Thyroid gland (tissue), 4 donors: ENCODE data around the gene CDH22.

ENCODE experiments used
- POLR2A ChIP-seq, 2 donors: fragments of 450-650 bp; IDR thresholded peaks; one replicate each; pipeline ENCODE4 v1.6.1; 2017; ENCODE audit warnings: antibody characterized with exemption in 2 of 2, mild to moderate bottlenecking in 2 of 2, moderate library complexity in 1 of 2
- TF ChIP-seq, protein P1 (sequence below), 6 experiments: fragments of 200-600 bp in 3 of 6; fragments of 450-650 bp in 3 of 6; sonication (generic) in 3 of 6; IDR thresholded peaks; one replicate each; pipeline ENCODE4 v1.5.1; 2016 to 2019; ENCODE audit warnings: antibody characterized with exemption in 6 of 6, mild to moderate bottlenecking in 2 of 6, inconsistent platforms in 1 of 6, moderate library complexity in 1 of 6

DNA sequence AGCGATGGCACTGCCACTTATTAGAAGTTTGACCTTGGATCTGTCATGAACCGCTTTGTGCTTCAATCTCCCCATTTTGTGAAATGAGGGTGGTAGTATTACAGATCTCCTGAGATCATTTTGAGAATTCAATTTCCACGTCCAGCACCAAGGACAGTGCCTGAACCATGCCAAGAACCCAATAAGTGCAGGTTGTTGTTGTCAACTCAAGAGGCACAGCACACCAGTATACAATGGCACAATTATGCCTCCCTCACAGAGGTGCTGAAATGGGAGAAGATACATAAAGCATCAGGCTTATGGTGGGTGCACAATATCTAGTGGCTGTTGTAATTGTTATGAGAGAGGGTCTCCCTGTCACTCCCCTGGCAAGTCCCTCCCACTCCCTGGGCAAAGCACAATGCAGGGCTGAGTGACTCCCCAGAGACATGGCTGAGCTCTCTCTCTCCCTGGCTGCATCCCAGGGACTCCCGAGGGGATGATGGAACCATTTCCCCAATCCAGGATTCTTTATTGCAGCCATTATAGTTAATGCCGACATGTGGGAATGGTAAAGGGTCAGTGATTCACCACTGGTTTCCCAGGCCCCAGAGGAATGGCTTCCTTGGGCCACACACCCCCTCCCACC, 78.7 kb downstream of the CDH22 start:
- TF ChIP-seq, protein P1, sequence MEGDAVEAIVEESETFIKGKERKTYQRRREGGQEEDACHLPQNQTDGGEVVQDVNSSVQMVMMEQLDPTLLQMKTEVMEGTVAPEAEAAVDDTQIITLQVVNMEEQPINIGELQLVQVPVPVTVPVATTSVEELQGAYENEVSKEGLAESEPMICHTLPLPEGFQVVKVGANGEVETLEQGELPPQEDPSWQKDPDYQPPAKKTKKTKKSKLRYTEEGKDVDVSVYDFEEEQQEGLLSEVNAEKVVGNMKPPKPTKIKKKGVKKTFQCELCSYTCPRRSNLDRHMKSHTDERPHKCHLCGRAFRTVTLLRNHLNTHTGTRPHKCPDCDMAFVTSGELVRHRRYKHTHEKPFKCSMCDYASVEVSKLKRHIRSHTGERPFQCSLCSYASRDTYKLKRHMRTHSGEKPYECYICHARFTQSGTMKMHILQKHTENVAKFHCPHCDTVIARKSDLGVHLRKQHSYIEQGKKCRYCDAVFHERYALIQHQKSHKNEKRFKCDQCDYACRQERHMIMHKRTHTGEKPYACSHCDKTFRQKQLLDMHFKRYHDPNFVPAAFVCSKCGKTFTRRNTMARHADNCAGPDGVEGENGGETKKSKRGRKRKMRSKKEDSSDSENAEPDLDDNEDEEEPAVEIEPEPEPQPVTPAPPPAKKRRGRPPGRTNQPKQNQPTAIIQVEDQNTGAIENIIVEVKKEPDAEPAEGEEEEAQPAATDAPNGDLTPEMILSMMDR (IDR thresholded peaks at IDR 0.05) = no peak
- TF ChIP-seq POLR2A (IDR thresholded peaks at IDR 0.05) = no peak
